K562 (cell line): ENCODE results near the gene VPS35L.

Source experiments
- GABPA ChIP-seq: fragments of 200-800 bp; sonication (Bioruptor generic); conservative IDR thresholded peaks from 2 replicates; pipeline ENCODE4 v1.6.1; 2016; ENCODE audit warnings: low read depth, missing genetic modification characterization, missing compliant biosample characterization
- TF ChIP-seq, protein P1 (sequence below), 3 experiments: fragments of 200-800 bp in 1 of 3; fragments of 250-450 bp in 1 of 3; fragments of 450-650 bp in 1 of 3; sonication (Bioruptor Pico) in 1 of 3; sonication (Bioruptor generic) in 1 of 3; formaldehyde crosslinking in 1 of 3; IDR thresholded peaks; 2 replicates each; pipeline versions ENCODE4 v1.6.1 to v1.8.0; 2016 to 2022; ENCODE audit warnings: mild to moderate bottlenecking in 2 of 3, missing genetic modification characterization in 2 of 3, missing compliant biosample characterization in 1 of 3, moderate library complexity in 1 of 3

DNA sequence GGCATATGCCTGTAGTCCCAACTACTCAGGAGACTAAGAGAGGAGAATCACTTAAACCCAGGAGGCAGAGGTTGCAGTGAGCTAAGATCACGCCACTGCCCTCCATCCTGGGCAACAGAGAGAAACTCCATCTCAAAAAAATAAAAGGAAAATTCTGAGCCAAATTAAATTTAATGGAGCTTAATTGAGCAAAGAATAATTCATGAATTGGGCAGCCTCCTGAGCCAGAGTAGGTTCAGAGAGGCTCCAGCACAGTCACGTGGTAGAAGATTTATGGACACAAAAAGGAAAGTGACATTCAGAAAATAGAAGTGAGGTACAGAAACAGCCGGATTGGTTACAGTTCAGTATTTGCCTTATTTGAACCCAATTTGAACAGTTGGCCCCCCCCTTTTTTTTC, 10.9 kb downstream of the VPS35L start:
- TF ChIP-seq GABPA (tag), result no peak
- TF ChIP-seq, protein P1, sequence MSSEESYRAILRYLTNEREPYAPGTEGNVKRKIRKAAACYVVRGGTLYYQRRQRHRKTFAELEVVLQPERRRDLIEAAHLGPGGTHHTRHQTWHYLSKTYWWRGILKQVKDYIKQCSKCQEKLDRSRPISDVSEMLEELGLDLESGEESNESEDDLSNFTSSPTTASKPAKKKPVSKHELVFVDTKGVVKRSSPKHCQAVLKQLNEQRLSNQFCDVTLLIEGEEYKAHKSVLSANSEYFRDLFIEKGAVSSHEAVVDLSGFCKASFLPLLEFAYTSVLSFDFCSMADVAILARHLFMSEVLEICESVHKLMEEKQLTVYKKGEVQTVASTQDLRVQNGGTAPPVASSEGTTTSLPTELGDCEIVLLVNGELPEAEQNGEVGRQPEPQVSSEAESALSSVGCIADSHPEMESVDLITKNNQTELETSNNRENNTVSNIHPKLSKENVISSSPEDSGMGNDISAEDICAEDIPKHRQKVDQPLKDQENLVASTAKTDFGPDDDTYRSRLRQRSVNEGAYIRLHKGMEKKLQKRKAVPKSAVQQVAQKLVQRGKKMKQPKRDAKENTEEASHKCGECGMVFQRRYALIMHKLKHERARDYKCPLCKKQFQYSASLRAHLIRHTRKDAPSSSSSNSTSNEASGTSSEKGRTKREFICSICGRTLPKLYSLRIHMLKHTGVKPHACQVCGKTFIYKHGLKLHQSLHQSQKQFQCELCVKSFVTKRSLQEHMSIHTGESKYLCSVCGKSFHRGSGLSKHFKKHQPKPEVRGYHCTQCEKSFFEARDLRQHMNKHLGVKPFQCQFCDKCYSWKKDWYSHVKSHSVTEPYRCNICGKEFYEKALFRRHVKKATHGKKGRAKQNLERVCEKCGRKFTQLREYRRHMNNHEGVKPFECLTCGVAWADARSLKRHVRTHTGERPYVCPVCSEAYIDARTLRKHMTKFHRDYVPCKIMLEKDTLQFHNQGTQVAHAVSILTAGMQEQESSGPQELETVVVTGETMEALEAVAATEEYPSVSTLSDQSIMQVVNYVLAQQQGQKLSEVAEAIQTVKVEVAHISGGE (CRISPR knock-in tag; IDR thresholded peaks at IDR 0.05), result no peak
